OCI-LY3 (cell line): ENCODE measurements around the gene INTS15.

Experiments used
- H2AFZ ChIP-seq: fragments of 200-600, 300-600 bp; shearing (Covaris generic); 2 replicates; pipeline ENCODE4 v1.6.0; 2014; ENCODE audit warnings: antibody characterized with exemption, low read depth, low read length
- H3K27ac ChIP-seq: fragments of 200-600, 300-600 bp; sonication (generic); 2 replicates; pipeline ENCODE4 v1.5.1; 2014; ENCODE audit warnings: mild to moderate bottlenecking, low read length, moderate library complexity, mixed read lengths
- H3K27me3 ChIP-seq: fragments of 200-600, 300-600 bp; sonication (generic); 2 replicates; pipeline ENCODE4 v1.6.1; 2014; ENCODE audit warnings: low read depth, low read length, mixed read lengths
- H3K36me3 ChIP-seq: fragments of 200-600, 300-600 bp; sonication (generic); replicated peaks from 2 replicates; pipeline ENCODE3; 2014; ENCODE audit warnings: low read depth, low read length, mixed read lengths
- H3K4me1 ChIP-seq: fragments of 300-600, 200-600 bp; sonication (generic); 2 replicates; pipeline ENCODE4 v1.6.1; 2014; ENCODE audit warnings: low read length, mixed read lengths
- H3K4me2 ChIP-seq: fragments of 200-600, 300-600 bp; sonication (generic); 2 replicates; pipeline ENCODE4 v1.6.1; 2014; ENCODE audit warnings: low read length, mixed read lengths
- H3K4me3 ChIP-seq: fragments of 300-600, 200-600 bp; sonication (generic); 2 replicates; pipeline ENCODE4 v1.5.1; 2014; ENCODE audit warnings: antibody characterized with exemption, mild to moderate bottlenecking, low read length, moderate library complexity
- H3K79me2 ChIP-seq: fragments of 300-600, 200-600 bp; shearing (Covaris generic); 2 replicates; pipeline ENCODE4 v1.6.1; 2014; ENCODE audit warnings: mild to moderate bottlenecking, low read length, mixed read lengths
- H3K9ac ChIP-seq: fragments of 300-600, 200-600 bp; shearing (Covaris generic); 2 replicates; pipeline ENCODE4 v1.6.0; 2014; ENCODE audit warnings: mild to moderate bottlenecking, low read length, moderate library complexity
- H3K9me3 ChIP-seq: fragments of 200-600, 300-600 bp; shearing (Covaris generic); 2 replicates; pipeline ENCODE4 v1.6.1; 2014; ENCODE audit warnings: low read length, mixed read lengths; ENCODE audit not compliant: insufficient read depth
- H4K20me1 ChIP-seq: fragments of 200-600, 300-600 bp; sonication (generic); 2 replicates; pipeline ENCODE4 v1.6.1; 2016; ENCODE audit warnings: low read length, mixed read lengths; ENCODE audit not compliant: insufficient read depth
- CTCF ChIP-seq: fragments of 200-600, 300-600 bp; sonication (generic); IDR thresholded peaks from 2 replicates; pipeline ENCODE4 v1.5.1; 2014; ENCODE audit warnings: antibody characterized with exemption, low read length, low read depth
- EZH2phosphoT487 ChIP-seq: fragments of 200-600 bp; shearing (Covaris generic); IDR thresholded peaks from 2 replicates; pipeline ENCODE4 v1.6.1; 2018; ENCODE audit warnings: antibody characterized with exemption, mixed run types, low read depth

INTS15 gene

GRCh38 chr7:6647541-6647940, 57.7 kb downstream of the INTS15 start:
- Histone ChIP-seq H2AFZ (no peak overlapping the region), H3K27me3 (no peaks in the 10 kb centered on the region), H3K4me2 (no peak overlapping the region), H3K4me3 (no peak overlapping the region), H3K27ac (no peak overlapping the region), H4K20me1 (no peaks in the 10 kb centered on the region), H3K79me2 (no peaks in the 10 kb centered on the region; the same call in 1 of the 2 replicates), H3K9ac (no peak overlapping the region), H3K9me3 (no peaks in the 10 kb centered on the region), H3K36me3 (peaks cover 38% of the 10 kb centered on the region), H3K4me1 (no peaks in the 10 kb centered on the region)
- no peak for TF ChIP-seq CTCF
- no peak for TF ChIP-seq EZH2phosphoT487

DNA sequence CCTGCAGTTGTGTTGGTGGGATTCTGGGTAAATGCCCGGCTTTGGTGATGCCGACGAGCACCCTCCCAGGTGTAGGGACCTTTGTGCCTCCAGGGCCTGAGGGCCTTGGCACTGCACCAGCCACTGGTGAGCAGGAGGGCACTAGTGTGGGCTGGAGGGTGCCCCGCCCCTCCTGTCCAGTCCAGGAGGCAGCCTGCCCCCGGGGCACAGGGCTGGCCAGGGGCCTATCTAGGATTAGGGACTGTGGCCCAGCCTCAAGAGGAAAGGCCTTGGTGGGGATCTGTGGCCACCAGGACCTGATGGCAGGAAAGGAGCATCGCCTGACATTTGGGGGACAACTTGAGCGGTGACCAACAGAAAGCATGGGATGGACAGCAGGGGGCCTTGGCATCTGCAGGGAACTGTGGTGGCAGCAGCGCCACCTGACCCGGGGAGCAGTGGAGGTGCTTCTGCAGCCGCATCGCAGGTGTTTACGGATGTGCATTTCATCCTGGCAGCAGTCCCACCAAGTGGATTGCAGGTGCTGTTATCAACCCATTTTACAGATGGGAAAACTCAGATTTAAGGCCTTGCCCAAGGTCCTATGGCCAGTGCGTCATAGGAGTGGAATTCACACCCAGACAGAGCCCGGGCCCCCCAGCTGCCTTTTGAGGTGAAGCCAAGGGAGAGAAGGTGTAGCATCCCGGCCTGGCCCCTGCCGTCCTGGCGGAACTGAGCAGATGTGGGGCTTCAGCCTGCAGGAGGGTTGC, 58.4 kb downstream of the INTS15 start:
- Histone ChIP-seq H2AFZ (no peak overlapping the region), H3K4me3 (no peak overlapping the region), H3K79me2 (no peaks in the 10 kb centered on the region; the same call in 1 of the 2 replicates), H4K20me1 (no peaks in the 10 kb centered on the region), H3K9me3 (no peaks in the 10 kb centered on the region), H3K9ac (no peak overlapping the region), H3K4me1 (no peaks in the 10 kb centered on the region), H3K27me3 (no peaks in the 10 kb centered on the region), H3K27ac (no peak overlapping the region), H3K4me2 (no peak overlapping the region), H3K36me3 (peaks cover 43% of the 10 kb centered on the region)
- no peak for TF ChIP-seq CTCF
- no peak for TF ChIP-seq EZH2phosphoT487

- no peaks in the 10 kb centered on the region for H3K9me3 ChIP-seq
- H3K9ac ChIP-seq: no peak overlapping the region
- TF ChIP-seq EZH2phosphoT487 (no peak), CTCF (no peak)
- no peaks in the 10 kb centered on the region for H3K27me3 ChIP-seq
- H3K4me3 ChIP-seq: no peak overlapping the region
- H3K79me2 ChIP-seq: no peaks in the 10 kb centered on the region; the same call in 1 of the 2 replicates
- no peak overlapping the region for H3K27ac ChIP-seq
- no peaks in the 10 kb centered on the region for H4K20me1 ChIP-seq
- H2AFZ ChIP-seq: no peak overlapping the region
- no peaks in the 10 kb centered on the region for H3K4me1 ChIP-seq
- no peak overlapping the region for H3K4me2 ChIP-seq
- peaks cover 44% of the 10 kb centered on the region for H3K36me3 ChIP-seq
These were observed 58.9 kb downstream of the INTS15 start for GRCh38 chr7:6648815-6649104.

DNA sequence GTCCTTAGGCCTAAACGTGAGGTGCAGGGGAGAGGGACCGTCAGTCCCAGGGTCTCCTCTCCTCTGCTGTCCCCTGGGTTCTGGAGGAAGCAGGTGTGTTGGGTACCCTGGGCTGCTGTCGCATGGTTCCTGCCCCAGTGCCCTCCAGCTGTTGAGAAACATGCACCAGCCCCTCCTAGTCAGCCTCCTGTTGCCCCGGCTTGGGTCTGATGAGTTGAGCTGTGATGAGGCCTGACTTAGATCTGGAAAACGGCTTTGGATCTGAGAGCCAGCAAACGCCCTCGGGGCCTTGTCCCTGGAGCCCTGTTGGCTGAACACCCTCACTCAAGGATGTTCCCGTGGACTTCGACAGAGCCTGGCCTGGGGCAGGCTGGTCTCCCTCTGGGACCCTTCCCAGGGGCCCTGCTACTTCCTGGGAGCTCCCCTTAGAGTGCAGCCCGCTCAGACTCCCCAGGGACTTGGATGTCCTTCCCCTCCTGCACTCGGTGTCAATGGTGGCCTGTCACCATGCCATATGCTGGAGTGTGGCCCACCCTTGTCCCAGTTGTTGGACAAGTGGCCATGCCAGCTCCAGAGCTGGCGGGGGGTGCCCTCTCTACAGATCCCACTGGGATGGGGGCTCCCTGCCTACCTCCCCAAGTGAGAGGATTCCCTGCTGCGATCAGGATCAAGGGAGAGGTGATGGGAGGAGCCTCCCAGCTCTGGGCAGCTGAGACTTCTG, 59.6 kb downstream of the INTS15 start:
- H3K27me3 ChIP-seq: no peaks in the 10 kb centered on the region
- no peaks in the 10 kb centered on the region for H4K20me1 ChIP-seq
- no peak overlapping the region for H3K4me3 ChIP-seq
- H3K36me3 ChIP-seq: peaks cover 47% of the 10 kb centered on the region
- no peak overlapping the region for H2AFZ ChIP-seq
- H3K4me2 ChIP-seq: no peak overlapping the region
- no peaks in the 10 kb centered on the region for H3K9me3 ChIP-seq
- no peak overlapping the region for H3K9ac ChIP-seq
- TF ChIP-seq CTCF (no peak), EZH2phosphoT487 (no peak)
- H3K79me2 ChIP-seq: no peaks in the 10 kb centered on the region; the same call in 1 of the 2 replicates
- no peaks in the 10 kb centered on the region for H3K4me1 ChIP-seq
- H3K27ac ChIP-seq: no peak overlapping the region
